ENCODE data around the gene FBXO11.

GRCh38 chr2:47869859-47870595 lies 36.3 kb downstream of the FBXO11 start:
- TF ChIP-seq POLR2A (IDR thresholded peaks at IDR 0.05) (no peak), CTCF (IDR thresholded peaks at IDR 0.05) (no peak), EP300 (IDR thresholded peaks at IDR 0.05) (no peak)

All from tibial nerve (tissue), 4 donors.